NCI-H2029 (cell line): ENCODE data around the gene ARL6IP4.

ENCODE experiments used
- DNase-seq: peaks from one replicate; lab custom pipeline; 2025; lab: John Stamatoyannopoulos, UW

ARL6IP4 gene

DNA sequence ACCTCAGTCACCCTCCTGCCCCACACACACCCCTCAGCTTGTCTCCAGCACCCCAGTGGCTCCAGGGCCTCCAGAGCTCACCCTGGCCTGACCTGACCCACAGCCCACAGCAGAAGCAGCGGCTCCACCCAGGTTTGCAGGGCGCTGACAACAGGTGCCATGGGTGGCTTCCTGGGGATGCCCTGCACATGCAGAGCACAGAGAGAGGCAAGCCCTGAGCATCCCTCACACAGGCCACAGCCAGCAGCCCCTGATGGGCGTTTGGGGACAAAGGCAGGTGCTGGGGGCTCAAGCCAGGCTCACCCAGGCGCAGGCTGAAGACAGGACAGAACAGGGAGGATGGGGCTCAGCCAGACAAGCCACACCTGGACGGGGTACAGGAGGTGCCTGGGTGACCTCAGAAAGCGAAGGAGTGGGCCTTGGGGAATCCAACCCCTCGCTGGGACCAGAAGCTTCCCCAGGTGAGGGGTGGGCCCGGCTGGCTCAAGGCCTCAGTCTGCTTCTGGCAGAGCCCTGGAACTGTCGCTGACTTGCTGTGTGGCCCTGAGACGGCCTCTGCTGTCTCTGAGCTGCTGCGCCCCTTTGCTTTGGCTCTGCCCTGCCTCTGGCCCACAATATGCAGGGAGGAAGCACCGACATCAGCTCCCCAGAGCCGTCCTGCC is 10.6 kb downstream of the ARL6IP4 start:
- no peak for DNase-seq

DNA sequence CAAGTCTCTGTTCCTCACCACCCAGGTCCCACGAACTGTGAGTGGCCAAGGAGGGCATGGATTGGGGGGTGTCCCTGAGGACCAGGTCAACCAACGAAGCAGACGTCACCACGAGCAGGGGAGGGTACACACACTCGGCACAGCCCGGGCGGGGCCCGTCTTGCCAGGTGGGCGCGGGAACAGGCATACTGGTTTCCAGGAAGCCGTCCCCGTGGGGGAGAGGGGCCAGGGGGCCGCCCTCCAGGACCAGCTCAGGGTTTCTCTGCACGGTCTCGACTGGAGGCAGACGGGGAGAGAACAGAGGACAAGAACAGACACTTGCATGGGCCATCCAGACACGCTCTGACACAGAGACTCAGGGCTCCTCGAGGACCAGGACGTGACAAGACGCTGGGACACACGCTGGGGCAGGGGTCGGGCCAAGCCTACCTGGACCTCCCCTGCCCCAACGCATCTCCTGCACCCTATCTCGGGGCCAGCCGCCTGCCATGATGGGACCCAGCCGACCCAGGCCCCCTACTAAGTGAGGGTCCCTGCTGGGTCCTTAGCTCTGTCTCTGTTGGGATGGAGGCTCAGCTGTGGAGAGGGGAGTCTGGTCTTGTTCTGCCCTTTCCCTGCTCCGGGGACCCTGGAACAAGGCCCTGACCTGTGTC is 11.3 kb downstream of the ARL6IP4 start:
- DNase-seq: no peak

DNA sequence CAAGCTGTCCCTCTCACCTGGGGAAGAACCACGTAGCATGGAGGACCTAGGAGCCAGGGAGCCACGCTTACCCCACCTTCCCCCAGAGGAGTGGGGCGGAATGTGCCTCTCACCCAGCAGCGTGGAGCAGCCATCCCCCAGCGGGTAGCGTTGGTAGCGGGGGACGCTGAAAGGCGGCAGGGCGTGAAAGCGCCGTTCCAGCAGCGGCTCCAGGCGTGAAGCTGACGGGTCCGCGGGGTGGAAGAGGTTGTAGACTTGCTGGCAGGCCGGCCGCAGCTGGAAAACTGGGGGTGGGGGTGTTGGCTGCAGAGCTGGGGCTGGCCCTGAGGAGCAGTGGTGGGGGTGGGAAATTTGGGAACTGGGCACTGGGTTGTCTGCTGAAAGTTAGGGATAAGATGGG is 11.9 kb downstream of the ARL6IP4 start:
- DNase-seq: no peak

DNA sequence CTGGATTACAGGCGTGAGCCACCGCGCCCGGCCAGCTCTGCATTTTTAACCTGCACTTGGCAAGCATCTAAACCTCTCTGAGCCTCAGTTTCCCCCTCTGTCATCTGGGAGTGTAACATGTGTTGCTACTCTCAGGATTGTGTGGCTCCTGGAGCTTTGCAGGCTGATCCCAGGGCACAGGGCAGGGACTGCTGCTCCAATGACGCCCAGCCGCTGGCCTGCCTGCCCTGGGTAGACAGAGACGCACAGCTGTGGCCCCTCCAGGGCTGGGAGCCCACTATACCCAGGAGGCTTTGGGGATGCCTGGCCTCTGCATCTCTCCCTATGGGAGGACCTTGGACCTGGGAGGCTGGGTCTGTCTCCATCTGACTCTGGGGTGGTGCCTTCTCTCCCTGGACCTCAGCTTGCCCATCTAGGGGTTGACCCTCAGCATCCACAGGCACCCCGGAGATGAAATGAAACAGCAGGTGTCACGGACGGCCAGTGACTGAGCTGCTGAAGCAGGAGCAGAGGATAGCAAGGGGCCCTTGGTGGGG is 13.7 kb downstream of the ARL6IP4 start:
- DNase-seq: no peak

DNA sequence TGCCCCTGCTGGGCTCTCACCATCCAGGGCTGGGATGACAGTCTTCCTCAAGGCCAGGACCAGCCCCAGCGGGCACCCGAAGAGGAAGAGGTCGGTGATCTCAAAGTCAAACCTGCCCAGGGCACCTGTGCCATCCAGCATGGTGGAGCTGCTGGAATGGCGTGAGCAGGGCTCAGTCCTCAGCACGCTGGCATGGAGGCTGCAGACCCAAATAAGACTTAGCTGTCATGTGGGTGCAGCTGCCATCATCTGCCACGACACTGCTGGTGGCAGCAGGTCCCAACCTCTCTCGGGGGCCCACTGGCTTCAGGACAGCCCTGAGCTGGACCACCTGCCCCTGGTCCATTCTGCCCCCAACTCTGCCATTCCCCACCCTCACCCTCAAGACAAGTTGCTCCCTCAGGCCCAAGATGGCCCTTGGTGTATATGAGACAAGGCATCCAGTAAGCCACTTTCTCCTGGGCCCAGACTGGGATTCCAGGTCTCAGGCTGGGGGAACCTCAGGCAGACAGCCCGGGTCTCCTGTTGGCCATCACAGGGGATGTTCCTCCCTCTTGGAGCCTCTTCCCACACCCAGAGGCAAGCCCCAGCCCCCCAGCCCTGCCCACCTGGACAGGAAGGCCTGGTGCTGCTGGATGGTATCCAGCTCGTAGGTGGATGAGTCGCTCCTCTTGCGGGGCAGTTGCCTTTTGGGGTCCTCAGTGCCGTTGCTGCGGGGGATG is 14.5 kb downstream of the ARL6IP4 start:
- DNase-seq: no peak

DNA sequence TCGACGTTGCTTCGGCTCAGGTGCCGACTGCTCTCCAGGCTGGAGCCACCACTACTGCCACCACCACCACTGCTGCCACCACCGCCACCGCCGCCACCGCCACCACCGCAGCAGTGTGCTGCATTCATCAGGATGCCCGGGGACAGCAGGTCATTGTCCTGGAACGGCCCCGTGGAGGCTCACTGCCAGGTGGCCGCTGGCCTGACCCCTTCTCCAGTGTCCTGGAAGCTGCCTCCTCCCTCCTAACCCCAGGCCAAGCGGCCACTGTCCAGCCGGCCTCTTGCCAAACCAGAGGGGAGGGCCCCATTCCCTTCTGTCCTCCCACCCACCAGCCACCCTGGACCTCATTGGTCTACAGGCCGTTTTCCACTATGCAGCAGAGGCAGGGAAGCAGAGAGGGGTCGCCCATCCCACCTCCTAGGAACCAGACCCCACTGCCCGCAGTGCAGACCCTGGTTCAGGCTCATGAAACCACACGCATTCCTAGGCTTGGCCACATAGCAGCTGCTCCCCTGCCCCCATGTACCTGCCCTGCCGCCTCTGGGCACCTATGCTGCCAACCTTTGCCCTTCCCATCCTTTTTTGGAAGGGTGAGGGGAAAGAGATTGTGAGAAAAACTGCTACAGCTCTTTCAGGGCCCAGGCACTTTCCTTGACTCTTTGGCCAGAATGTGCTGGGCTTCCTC is 15.2 kb downstream of the ARL6IP4 start:
- no peak for DNase-seq

DNA sequence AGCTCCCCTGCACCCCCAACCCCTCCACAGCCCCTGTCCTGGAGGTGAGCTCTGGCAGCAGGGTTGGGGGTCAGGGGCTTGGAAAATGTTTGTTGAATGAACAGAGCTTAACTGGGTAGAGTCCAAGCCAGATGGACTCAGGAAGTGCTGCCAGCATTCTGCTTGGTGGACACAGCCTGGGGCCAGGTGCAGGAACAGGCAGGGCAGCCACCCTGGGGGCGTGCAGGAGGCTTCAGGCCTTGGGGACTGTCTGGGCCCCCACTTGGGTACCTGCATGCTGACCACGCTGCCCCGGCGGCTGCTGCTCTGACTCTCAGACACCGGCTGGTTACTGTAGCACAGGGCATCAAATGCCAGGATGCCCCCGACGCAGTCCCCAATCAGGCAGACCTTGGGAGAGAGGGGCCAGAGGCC is 15.7 kb downstream of the ARL6IP4 start:
- no peak for DNase-seq

DNA sequence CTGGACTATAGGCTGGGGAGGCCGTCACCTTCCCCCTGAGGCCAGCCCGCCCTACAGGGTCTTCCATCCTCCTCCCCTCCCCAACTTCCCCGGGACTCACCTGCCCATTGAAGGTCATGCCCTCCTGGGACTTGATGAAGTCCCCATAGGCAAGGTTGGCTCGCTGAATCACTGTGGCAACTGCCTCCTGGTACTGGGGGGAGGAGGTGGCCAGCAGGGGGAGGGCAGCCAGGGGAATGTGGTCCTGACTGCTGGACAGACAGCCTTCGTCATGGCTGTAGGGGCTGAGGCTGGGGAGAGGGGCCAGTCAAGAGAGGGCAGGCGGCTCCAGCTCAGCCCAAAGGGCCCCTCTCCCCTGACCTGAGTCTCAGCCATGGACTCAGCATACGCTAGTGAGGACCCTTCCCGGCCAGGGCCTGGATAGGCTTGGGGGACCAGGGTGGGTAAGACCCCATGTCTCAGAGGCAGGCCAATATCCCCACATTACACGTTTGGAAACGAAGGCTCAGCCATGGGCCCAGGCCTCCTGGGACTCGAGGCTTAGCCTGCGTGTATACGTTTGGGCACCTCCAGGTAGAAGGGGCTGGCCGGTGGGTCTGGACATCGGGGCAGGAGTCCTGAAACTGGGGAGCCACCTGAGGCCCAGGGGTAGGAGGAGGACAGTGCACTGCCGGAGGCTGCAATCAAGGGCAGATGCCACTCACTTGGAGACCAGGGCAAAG is 16.3 kb downstream of the ARL6IP4 start:
- DNase-seq: no peak

DNA sequence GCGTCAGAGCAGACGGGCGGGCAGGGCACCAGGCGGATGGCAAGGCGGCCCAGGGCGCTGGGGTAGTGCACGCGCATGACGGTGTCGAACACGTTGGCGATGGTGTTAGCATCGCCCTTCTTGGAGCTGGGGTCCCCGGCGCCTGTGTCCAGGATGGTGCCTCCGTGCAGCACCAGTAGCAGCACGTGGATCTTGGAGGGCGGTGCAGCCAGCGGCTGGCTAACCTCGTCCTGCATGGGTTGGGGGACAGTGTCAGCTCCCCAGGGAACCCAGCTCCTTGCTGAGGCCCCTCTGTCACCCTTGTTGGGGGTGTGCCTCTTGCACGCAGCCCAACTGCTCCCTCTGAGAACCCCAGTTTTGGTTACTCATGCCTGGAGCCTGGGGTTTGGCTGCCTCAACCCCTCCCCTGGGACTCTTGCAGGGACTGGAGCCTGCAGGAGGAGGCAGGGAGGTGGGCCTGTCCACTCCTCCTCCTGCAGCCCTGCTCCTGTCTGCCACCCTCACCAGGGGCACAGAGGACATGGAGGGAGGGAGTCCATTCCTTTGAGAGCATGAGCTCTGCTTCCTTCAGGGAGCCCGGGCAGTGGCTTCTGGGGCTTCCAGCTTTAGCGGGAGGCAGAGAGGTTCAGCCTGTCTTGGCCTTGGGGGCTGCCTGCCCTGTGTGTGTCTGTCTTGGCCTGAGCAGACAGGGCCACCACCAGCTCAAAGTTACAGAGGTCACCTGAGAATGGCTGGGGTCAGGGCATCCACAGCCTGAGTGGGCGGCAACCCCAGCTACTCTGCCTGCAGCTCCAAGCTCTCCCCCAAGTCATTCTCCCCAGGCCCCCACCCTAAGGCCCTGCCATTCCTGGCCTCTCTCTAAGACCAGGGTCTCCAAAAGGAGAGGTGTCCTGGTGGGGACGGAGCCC is 17.1 kb downstream of the ARL6IP4 start:
- DNase-seq: no peak

DNA sequence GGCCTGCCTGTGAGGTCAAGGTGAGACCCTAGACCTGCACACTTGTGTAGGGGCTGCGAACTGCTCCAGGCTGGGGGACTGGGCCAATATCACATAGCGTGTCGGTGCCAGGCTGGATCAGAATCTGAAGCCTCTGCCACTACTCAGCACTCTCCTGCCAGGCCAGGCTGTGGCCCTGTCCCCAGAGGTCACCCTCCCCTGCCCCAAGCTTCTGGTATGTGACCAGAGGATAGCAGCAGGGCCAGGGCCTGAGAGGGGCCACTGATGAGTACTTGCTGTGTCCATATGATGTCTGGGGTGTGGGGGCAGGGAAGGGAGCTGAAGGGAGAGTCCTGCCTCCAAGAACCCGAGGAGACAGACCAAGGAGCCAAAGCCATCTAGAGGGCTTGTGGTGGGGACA is 17.8 kb downstream of the ARL6IP4 start:
- DNase-seq: no peak

DNA sequence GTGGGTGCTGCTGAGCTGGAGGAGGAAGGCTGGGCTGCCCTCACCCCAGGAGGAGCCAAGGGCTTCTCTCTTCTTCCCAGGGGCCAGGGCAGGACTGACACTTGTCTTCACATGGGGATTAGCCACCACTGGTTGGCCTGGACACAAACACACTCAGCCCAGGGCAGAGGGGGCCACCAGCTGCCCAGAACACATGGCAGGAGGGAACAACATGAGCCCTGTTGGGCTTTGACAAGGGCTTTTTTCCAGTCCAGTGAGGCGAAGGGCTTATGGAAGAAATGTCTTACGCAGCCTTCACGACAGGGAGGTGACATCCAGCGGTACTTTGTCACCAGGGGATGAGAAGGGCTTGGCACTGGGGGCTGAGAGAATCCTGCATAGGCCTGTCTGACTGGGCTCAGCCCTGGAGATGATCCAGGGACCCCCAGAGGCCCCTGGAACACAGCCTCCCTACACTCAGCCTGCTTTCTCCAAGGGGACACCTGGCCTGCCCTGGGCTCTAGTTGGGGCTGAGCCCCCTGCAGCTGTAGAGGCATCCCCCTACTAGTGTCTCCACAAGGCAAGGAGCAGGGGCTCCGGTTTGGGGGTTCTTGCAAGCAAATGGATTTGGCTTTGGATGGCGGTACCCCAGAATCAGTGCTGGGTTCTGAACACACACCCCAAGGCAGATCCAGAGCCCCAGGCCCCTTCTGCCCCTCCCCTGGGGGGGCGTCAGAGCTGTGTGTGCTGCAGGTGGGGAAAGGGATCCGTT is 18.9 kb downstream of the ARL6IP4 start:
- no peak for DNase-seq

DNA sequence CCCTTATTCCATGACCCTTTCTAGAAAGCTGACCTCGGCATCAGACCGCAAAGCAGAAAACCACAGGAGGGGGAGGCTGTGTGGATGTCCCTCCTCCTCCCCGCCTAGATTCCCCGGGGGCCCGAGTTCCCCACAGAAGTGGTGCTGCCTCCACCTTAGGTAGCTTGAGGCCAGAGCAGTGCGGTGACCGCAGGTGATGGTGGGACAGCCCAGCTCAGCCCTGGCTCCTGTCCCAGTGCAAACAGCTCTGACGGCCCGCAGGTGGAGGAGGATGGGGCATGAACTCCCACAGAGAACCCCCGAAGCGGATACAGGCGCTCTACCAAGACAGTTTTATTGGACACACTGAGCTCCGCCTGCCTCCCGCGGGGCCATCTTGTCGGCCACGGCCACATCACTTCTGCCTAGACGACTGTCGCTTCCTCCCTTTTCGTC is 19.5 kb downstream of the ARL6IP4 start:
- no peak for DNase-seq

DNA sequence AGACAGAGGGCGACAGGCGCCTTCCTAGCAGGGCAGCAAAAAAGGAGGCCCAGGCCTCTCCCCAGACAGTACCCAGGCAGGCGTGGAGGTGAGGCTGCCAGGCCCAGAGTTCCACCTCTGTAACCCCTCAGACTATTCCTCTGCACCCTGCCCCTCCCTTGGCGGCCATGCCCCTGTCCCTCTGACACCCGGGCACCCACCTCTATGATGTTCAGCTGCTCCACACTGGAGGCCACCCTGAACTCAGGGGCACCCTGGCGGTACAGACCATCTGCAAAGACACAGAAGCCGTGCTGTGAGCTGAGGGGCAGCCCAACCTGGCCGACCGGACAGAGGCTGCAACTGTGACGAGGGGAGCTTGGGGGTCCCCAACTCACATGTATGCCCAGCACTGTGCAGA is 20.1 kb downstream of the ARL6IP4 start:
- no peak for DNase-seq

DNA sequence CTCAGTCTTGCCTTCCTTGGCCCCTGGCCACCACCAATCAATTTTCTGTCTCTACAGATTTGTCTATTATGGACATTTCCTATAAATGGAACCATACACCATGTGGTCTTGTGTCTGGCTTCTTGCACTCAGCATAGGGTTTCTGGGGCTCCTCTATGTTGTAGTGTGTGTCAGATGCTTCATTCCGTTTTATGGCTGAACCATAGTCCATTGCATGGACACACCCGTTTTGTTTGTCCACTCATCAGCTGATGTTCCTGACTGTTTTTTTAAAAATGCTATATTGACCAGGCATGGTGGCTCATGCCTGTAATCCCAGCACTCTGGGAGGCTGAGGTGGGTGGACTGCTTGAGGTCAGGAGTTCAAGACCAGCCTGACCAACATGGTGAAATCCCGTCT is 21.0 kb downstream of the ARL6IP4 start:
- no peak for DNase-seq

DNA sequence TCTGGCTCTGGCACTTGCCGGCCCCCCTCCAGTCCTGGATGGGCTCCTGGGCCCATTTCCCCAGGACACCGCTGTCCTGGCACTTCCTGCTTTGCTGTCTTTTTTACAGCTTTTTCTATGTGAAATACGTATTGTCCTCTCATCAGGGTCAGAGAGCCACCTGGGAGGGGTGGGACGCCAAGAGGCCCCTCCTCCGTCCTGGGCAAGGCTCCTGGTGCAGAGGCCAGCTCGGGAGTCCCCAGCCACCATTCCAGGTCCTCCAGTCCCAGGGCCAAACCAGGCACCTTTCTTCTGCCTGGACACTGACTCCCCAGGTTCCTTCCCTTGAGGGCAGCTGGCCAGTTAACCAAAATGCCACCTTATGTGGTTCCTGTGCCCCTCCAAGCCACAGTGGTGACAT is 22.8 kb downstream of the ARL6IP4 start:
- no peak for DNase-seq

DNA sequence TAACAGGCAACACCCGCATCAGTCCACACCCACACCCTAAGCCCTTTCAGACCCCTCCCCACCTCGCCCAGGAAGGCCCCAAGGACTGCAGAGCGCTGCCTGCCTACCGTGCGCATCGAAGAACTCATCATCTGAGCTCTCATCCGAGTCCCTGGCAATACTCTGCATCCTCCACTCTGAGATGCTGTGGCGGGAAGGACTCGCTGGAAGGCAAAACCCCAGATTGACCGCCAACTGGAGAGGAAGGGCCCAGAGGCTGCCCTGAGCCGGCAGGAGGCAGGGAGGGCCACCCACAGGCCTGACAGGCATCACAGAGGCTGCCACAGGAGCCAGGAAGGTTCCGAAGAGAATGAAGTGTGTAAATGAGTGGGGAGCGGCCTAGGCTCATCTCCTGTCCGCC is 23.8 kb downstream of the ARL6IP4 start:
- DNase-seq: no peak

DNA sequence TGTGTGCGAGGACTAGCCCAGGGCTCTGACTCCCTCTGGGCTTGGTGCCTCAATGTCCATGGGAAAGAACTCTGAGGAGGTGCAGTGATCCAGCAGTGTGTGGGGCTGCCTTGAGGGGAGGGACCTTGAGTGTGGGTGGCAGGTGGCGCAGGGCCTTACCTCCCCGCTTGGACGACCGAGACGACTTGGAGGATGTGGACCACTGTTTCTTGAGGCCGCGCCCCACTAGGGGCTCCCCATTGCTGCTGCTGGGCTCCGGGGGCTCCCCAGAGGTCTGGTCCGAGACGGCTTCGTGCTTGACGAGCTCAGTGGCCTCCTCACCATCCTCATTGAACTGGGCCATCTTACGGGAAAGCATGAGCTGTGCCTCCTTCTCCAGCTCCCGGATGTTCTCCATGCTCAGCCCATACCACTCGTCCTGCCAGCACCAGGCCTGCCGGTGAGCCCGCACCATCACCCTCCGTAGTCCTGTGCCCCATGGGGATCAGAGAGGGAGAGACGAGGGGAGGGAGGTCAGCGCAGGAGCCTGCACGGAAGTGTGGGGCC is 24.7 kb downstream of the ARL6IP4 start:
- no peak for DNase-seq

DNA sequence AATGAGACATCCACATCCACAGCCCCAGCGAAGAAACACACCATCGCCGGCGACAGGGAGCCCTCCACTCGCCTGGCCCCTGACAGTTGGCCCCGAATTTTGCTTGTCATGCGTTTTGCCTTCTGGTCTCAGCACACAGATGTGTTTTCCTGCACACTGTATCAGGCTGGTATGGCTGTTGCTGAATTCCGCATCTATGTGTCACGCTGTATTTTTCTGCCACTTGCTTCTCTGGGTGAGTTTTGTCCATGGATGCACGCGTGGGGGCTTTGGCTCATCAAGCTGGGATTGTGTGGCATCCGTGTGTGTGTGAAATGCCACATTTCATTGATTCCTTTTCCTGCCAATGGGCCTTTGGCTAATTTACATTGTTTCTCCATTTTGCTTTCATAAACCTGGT is 26.5 kb downstream of the ARL6IP4 start:
- no peak for DNase-seq

DNA sequence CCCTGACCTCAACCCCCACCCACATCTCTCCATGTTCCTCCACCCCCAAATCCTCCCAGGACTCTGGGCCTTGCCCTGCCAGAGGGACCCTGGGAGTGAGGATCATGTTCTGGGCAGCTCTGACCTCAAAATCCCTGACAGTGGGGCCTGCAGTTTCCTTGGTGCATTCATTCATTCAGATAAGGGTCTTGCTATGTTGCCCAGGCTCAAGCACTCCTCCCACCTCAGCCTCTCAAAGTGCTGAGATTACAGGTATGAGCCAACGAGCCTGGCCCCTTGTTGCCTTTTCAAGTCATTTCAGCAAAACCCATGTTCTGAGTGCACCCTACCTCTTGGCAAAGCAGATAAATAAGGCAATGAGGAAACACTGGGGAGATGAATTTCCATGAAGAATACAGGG is 29.6 kb downstream of the ARL6IP4 start:
- no peak for DNase-seq

DNA sequence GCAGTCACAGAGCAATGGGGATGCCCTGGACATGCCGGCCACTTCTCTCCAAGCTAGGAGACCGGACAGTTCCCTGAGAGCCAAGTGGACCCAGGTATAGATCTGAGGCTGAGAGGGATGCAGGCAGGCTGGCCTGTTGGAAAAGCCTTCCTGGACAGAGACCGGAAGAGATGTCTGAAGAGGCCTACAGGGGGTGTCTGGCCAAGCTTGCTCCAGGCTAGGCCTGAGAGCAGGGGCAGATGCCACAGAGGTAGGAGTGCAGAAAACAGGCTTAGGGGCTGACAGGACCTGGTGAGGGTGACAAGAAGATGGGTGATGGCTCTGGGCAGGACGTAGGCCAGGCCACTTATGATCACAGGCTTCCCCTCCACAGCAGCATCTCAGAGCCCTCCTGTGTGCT is 30.2 kb downstream of the ARL6IP4 start:
- DNase-seq: no peak
